GM20431 (cell line): ENCODE data around the gene ZNF362.

Source experiments
- in situ Hi-C: fragments of 300-500 bp; cut with MseI, MboI; formaldehyde crosslinking; loops from one replicate; pipeline ENCODE4 v1.15.0; 2020; ENCODE audit warnings: low sequenced_read_pairs; ENCODE audit not compliant: unreplicated experiment

ZNF362 gene

GRCh38 chr1:33265780-33266605, 9.7 kb downstream of the ZNF362 start:
- in situ Hi-C loops = no loop called here

GRCh38 chr1:33266766-33267165, 10.5 kb downstream of the ZNF362 start:
- in situ Hi-C loops = no loop called here

- in situ Hi-C loops = no loop called here
Measured at GRCh38 chr1:33267468-33268205, 11.3 kb downstream of the ZNF362 start.

GRCh38 chr1:33268457-33268856, 12.2 kb downstream of the ZNF362 start:
- in situ Hi-C loops = no loop called here

GRCh38 chr1:33268927-33269610, 12.8 kb downstream of the ZNF362 start:
- in situ Hi-C loops = no loop called here

- in situ Hi-C loops = no loop called here
Measured at GRCh38 chr1:33269621-33270020, 13.3 kb downstream of the ZNF362 start.

- in situ Hi-C loops = no loop called here
Measured at GRCh38 chr1:33270379-33270778, 14.1 kb downstream of the ZNF362 start.

- in situ Hi-C loops = no loop called here
Measured at GRCh38 chr1:33270808-33271465, 14.6 kb downstream of the ZNF362 start.

GRCh38 chr1:33271666-33272505, 15.6 kb downstream of the ZNF362 start:
- in situ Hi-C loops = no loop called here

- in situ Hi-C loops = no loop called here
Measured at GRCh38 chr1:33272509-33272908, 16.2 kb downstream of the ZNF362 start.

GRCh38 chr1:33272930-33273329, 16.6 kb downstream of the ZNF362 start:
- in situ Hi-C loops = no loop called here

- in situ Hi-C loops = no loop called here
Measured at GRCh38 chr1:33273406-33273805, 17.1 kb downstream of the ZNF362 start.

- in situ Hi-C loops = no loop called here
Measured at GRCh38 chr1:33273961-33274371, 17.7 kb downstream of the ZNF362 start.

- in situ Hi-C loops = no loop called here
Measured at GRCh38 chr1:33274446-33274845, 18.2 kb downstream of the ZNF362 start.

- in situ Hi-C loops = loop anchor here (25.0 kb wide), 1 partner anchor 187 kb away; the partner anchor contains the start of gene ZSCAN20
Measured at GRCh38 chr1:33275195-33275594, 18.9 kb downstream of the ZNF362 start.

- in situ Hi-C loops = loop anchor here (25.0 kb wide), 1 partner anchor 186 kb away; the partner anchor contains the start of gene ZSCAN20
Measured at GRCh38 chr1:33275706-33276572, 19.6 kb downstream of the ZNF362 start.

GRCh38 chr1:33276573-33277298, 20.4 kb downstream of the ZNF362 start:
- in situ Hi-C loops = loop anchor here (25.0 kb wide), 1 partner anchor 186 kb away; the partner anchor contains the start of gene ZSCAN20
